NB4 (cell line): ENCODE results near the gene GNG14.

Experiments used
- MYC ChIP-seq: IDR thresholded peaks from 2 replicates; pipeline ENCODE4 v1.6.1; 2011; ENCODE audit warnings: low read depth, low read length
- POLR2A ChIP-seq: IDR thresholded peaks from 2 replicates; pipeline ENCODE4 v1.6.1; 2011; ENCODE audit warnings: mild to moderate bottlenecking; ENCODE audit not compliant: insufficient read length; ENCODE audit errors: extremely low read depth
- TF ChIP-seq, protein P1 (sequence below): IDR thresholded peaks from one replicate; pipeline ENCODE4 v1.5.1; 2012; ENCODE audit warnings: low read depth, low read length
- TF ChIP-seq, protein P2 (sequence below): IDR thresholded peaks from 2 replicates; pipeline ENCODE4 v1.6.1; 2011; ENCODE audit warnings: low read depth, low read length

DNA sequence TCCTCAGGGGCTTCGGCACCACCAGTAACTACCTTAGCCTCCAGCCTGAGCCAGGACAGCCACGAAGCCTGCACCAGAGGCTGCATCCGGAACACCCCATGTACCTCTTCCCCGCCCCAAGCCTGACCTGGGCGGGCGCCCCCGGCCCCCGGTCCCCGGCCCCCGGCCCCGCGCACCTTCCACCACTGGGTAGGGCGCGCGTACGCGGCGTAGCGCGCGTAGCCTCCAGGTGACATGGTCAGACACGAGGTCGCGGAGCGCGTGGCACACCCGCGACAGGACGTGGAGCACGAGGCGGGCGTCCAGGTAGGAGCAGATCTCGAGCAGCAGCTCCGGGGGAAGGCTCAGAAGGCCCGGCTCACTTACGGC is 8.2 kb downstream of the GNG14 start:
- TF ChIP-seq, protein P1, sequence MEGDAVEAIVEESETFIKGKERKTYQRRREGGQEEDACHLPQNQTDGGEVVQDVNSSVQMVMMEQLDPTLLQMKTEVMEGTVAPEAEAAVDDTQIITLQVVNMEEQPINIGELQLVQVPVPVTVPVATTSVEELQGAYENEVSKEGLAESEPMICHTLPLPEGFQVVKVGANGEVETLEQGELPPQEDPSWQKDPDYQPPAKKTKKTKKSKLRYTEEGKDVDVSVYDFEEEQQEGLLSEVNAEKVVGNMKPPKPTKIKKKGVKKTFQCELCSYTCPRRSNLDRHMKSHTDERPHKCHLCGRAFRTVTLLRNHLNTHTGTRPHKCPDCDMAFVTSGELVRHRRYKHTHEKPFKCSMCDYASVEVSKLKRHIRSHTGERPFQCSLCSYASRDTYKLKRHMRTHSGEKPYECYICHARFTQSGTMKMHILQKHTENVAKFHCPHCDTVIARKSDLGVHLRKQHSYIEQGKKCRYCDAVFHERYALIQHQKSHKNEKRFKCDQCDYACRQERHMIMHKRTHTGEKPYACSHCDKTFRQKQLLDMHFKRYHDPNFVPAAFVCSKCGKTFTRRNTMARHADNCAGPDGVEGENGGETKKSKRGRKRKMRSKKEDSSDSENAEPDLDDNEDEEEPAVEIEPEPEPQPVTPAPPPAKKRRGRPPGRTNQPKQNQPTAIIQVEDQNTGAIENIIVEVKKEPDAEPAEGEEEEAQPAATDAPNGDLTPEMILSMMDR = no peak
- no peak for TF ChIP-seq POLR2A
- TF ChIP-seq MYC = no peak
- TF ChIP-seq, protein P2, sequence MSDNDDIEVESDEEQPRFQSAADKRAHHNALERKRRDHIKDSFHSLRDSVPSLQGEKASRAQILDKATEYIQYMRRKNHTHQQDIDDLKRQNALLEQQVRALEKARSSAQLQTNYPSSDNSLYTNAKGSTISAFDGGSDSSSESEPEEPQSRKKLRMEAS = no peak
